Measurements from ENCODE around the gene COMMD1. TPM values are rescaled to one million over a fixed set of nuclear protein-coding genes. Genes with fewer than 3 reads are reported as not detected.

Gene COMMD1
- total RNA-seq, 2 experiments from 2014 or later: 11.5 to 13.2 TPM

- Histone ChIP-seq H3K4me3 (ENCODE audit: low read length) (no peak overlapping the region), H3K27ac (ENCODE audit: low read depth in 1 of 2, low read length in 2 of 2) (no peak overlapping the region), H3K9me3 (ENCODE audit: control insufficient read depth in 1 of 2, insufficient read depth in 1 of 2, low read length in 2 of 2) (peaks cover 0 to 6% of the 10 kb centered on the region in 2 experiments), H3K4me1 (ENCODE audit: insufficient read depth, low read length) (no peaks in the 10 kb centered on the region), H3K27me3 (ENCODE audit: control insufficient read depth in 1 of 2, insufficient read depth in 2 of 2, low read length in 2 of 2) (no peaks in the 10 kb centered on the region), H3K36me3 (ENCODE audit: insufficient read depth, low read length) (no peaks in the 10 kb centered on the region)
- Mint-ChIP-seq H3K36me3 (ENCODE audit: low read depth) (peaks cover 10% of the 10 kb centered on the region), H3K4me1 (ENCODE audit: low read depth) (no peaks in the 10 kb centered on the region), H3K4me3 (no peak overlapping the region), H3K27me3 (no peaks in the 10 kb centered on the region), H3K9me3 (no peaks in the 10 kb centered on the region), H3K27ac (no peak overlapping the region)
- intact Hi-C loops (cut with DNase I, micrococcal nuclease): no loop called here
- ChIA-PET POLR2A (no interaction called here), CTCF (no interaction called here)
- ATAC-seq (ENCODE audit: poor library complexity) (no peak), DNase-seq (no peak)
- no peak for TF ChIP-seq CTCF (IDR thresholded peaks at IDR 0.05)
Measured at GRCh38 chr2:62084801-62085200, 179.3 kb downstream of the COMMD1 start.

GRCh38 chr2:62089658-62090057, 184.2 kb downstream of the COMMD1 start:
- ChIA-PET CTCF (no interaction called here), POLR2A (no interaction called here)
- Mint-ChIP-seq H3K9me3 (no peaks in the 10 kb centered on the region), H3K27ac (no peak overlapping the region), H3K4me3 (no peak overlapping the region), H3K27me3 (no peaks in the 10 kb centered on the region), H3K36me3 (ENCODE audit: low read depth) (peaks cover 11% of the 10 kb centered on the region), H3K4me1 (ENCODE audit: low read depth) (no peaks in the 10 kb centered on the region)
- Histone ChIP-seq H3K9me3 (ENCODE audit: control insufficient read depth in 1 of 2, insufficient read depth in 1 of 2, low read length in 2 of 2) (peaks cover 0 to 6% of the 10 kb centered on the region in 2 experiments), H3K36me3 (ENCODE audit: insufficient read depth, low read length) (no peaks in the 10 kb centered on the region), H3K27me3 (ENCODE audit: control insufficient read depth in 1 of 2, insufficient read depth in 2 of 2, low read length in 2 of 2) (no peaks in the 10 kb centered on the region), H3K4me3 (ENCODE audit: low read length) (no peak overlapping the region), H3K4me1 (ENCODE audit: insufficient read depth, low read length) (no peaks in the 10 kb centered on the region), H3K27ac (ENCODE audit: low read depth in 1 of 2, low read length in 2 of 2) (no peak overlapping the region)
- DNase-seq (no peak), ATAC-seq (ENCODE audit: poor library complexity) (no peak)
- TF ChIP-seq CTCF (IDR thresholded peaks at IDR 0.05): no peak
- intact Hi-C loops (cut with DNase I, micrococcal nuclease): no loop called here

- POLR2A ChIA-PET: no interaction called here
- no peak overlapping the region for H3K4me3 ChIP-seq (ENCODE audit: low read length)
- no peaks in the 10 kb centered on the region for H3K9me3 ChIP-seq (ENCODE audit: control insufficient read depth in 1 of 2, insufficient read depth in 1 of 2, low read length in 2 of 2)
- H3K27me3 Mint-ChIP-seq: no peaks in the 10 kb centered on the region
- intact Hi-C loops (cut with DNase I, micrococcal nuclease): no loop called here
- H3K36me3 ChIP-seq (ENCODE audit: insufficient read depth, low read length): no peaks in the 10 kb centered on the region
- H3K4me1 Mint-ChIP-seq (ENCODE audit: low read depth): no peaks in the 10 kb centered on the region
- H3K36me3 Mint-ChIP-seq (ENCODE audit: low read depth): peaks cover 11% of the 10 kb centered on the region
- no peak overlapping the region for H3K27ac ChIP-seq (ENCODE audit: low read depth in 1 of 2, low read length in 2 of 2)
- CTCF ChIA-PET: no interaction called here
- no peak overlapping the region for H3K4me3 Mint-ChIP-seq
- ATAC-seq (ENCODE audit: poor library complexity) (no peak), DNase-seq (no peak)
- no peaks in the 10 kb centered on the region for H3K9me3 Mint-ChIP-seq
- H3K27ac Mint-ChIP-seq: no peak overlapping the region
- H3K4me1 ChIP-seq (ENCODE audit: insufficient read depth, low read length): no peaks in the 10 kb centered on the region
- TF ChIP-seq CTCF (IDR thresholded peaks at IDR 0.05): no peak
- no peaks in the 10 kb centered on the region for H3K27me3 ChIP-seq (ENCODE audit: control insufficient read depth in 1 of 2, insufficient read depth in 2 of 2, low read length in 2 of 2)
Measured at GRCh38 chr2:62091471-62091870, 186.0 kb downstream of the COMMD1 start.
